GM12864 (cell line): Measurements from ENCODE around the gene RASL10A.

ENCODE experiments used
- DNase-seq: peaks from one replicate; pipeline ENCODE4 v3.0.0-alpha.2; 2011; ENCODE audit warnings: low read depth
- H3K4me3 ChIP-seq: 2 replicates; pipeline ENCODE4 v1.5.1; 2011; ENCODE audit warnings: mild to moderate bottlenecking, low read depth, low read length, control low read depth
- CTCF ChIP-seq: IDR thresholded peaks from 2 replicates; pipeline ENCODE4 v1.5.1; 2011; ENCODE audit warnings: low read depth, mild to moderate bottlenecking, moderate library complexity, low read length, control low read depth, inconsistent platforms; ENCODE audit errors: missing control alignments

Gene RASL10A

GRCh38 chr22:29339381-29340235, 24.1 kb upstream of the RASL10A start:
- H3K4me3 ChIP-seq, result no peak overlapping the region
- no peak for DNase-seq
- TF ChIP-seq CTCF, result no peak

- DNase-seq, result no peak
- no peak overlapping the region for H3K4me3 ChIP-seq
- TF ChIP-seq CTCF, result no peak
These were observed 22.9 kb upstream of the RASL10A start for GRCh38 chr22:29338398-29338797.

- no peak overlapping the region for H3K4me3 ChIP-seq
- DNase-seq, result no peak
- TF ChIP-seq CTCF, result no peak
These were observed 22.3 kb upstream of the RASL10A start for GRCh38 chr22:29337631-29338284.

GRCh38 chr22:29336751-29337490, 21.4 kb upstream of the RASL10A start:
- no peak overlapping the region for H3K4me3 ChIP-seq
- no peak for TF ChIP-seq CTCF
- DNase-seq, result no peak

- TF ChIP-seq CTCF, result no peak
- H3K4me3 ChIP-seq, result no peak overlapping the region
- no peak for DNase-seq
These were observed 20.2 kb upstream of the RASL10A start for GRCh38 chr22:29335656-29336055.

- H3K4me3 ChIP-seq, result no peak overlapping the region
- no peak for DNase-seq
- no peak for TF ChIP-seq CTCF
These were observed 19.3 kb upstream of the RASL10A start for GRCh38 chr22:29334696-29335344.
